Sigmoid colon (tissue), 4 donors: Measurements from ENCODE around the gene GSK3B.

ENCODE experiments used
- CTCF ChIP-seq, 4 experiments: fragments of 450-650 bp in 3 of 4; fragments of 200-600 bp in 1 of 4; IDR thresholded peaks; one replicate each; pipeline ENCODE4 v1.5.1; 2016 to 2019; ENCODE audit warnings: antibody characterized with exemption in 4 of 4, mild to moderate bottlenecking in 3 of 4, moderate library complexity in 2 of 4
- EP300 ChIP-seq, 4 donors: sonication (generic); formaldehyde crosslinking; IDR thresholded peaks; one replicate each; pipeline ENCODE4 v1.6.1; 2017; ENCODE audit warnings: antibody characterized with exemption in 4 of 4
- POLR2A ChIP-seq, 2 donors: fragments of 450-650 bp; IDR thresholded peaks; one replicate each; pipeline ENCODE4 v1.6.1; 2016; ENCODE audit warnings: antibody characterized with exemption in 2 of 2, mild to moderate bottlenecking in 2 of 2, moderate library complexity in 2 of 2
- POLR2AphosphoS5 ChIP-seq, 4 donors: sonication (generic); formaldehyde crosslinking; IDR thresholded peaks; one replicate each; pipeline ENCODE4 v1.6.1; 2017; ENCODE audit warnings: antibody characterized with exemption in 4 of 4

- no peak for TF ChIP-seq EP300 (IDR thresholded peaks at IDR 0.05)
- TF ChIP-seq CTCF (IDR thresholded peaks at IDR 0.05): no peak
- no peak for TF ChIP-seq POLR2AphosphoS5 (IDR thresholded peaks at IDR 0.05)
- no peak for TF ChIP-seq POLR2A (IDR thresholded peaks at IDR 0.05)
Observed at GRCh38 chr3:120071259-120071658, 23.0 kb downstream of the GSK3B start.
